ENCODE data around the gene TMEM245. TPM values are rescaled to one million over a fixed set of nuclear protein-coding genes. Genes with fewer than 3 reads are reported as not detected.
A peak's percentile ranks its signal among the peaks of the same experiment; 100 is the strongest.

Gene TMEM245
- total and polyA plus RNA-seq, 2 of the 13 experiments (the other 11 are each of a cell fraction or from before 2014, with no cell fraction given) = 53.5 to 55.4 TPM

- TF ChIP-seq SKIL (CRISPR knock-in tag; IDR thresholded peaks at IDR 0.05; ENCODE audit: borderline replicate concordance) (no peak), RFXANK (CRISPR knock-in tag; IDR thresholded peaks at IDR 0.05) (no peak), ARHGAP35 (CRISPR knock-in tag; IDR thresholded peaks at IDR 0.05; ENCODE audit: borderline replicate concordance) (no peak), DDIT3 (CRISPR knock-in tag; IDR thresholded peaks at IDR 0.05) (no peak), SUZ12 (IDR thresholded peaks at IDR 0.05; ENCODE audit: low read depth, low read length) (peak; percentile 84), NR2F2 (IDR thresholded peaks at IDR 0.05; ENCODE audit: borderline replicate concordance, low read depth) (no peak), NCOA1 (CRISPR knock-in tag; IDR thresholded peaks at IDR 0.05) (no peak), THRA (CRISPR knock-in tag; IDR thresholded peaks at IDR 0.05; ENCODE audit: borderline replicate concordance) (no peak), ZFYVE20 (CRISPR knock-in tag; IDR thresholded peaks at IDR 0.05; ENCODE audit: borderline replicate concordance, low read depth) (no peak), ZNF503 (CRISPR knock-in tag; IDR thresholded peaks at IDR 0.05) (no peak), ZFP91 (CRISPR knock-in tag; IDR thresholded peaks at IDR 0.05; ENCODE audit: borderline replicate concordance) (peak; percentile 16), ETV5 (CRISPR knock-in tag; IDR thresholded peaks at IDR 0.05; ENCODE audit: borderline replicate concordance) (peak; percentile 45; the same call in 1 of the 2 replicates), FOXO1 (CRISPR knock-in tag; IDR thresholded peaks at IDR 0.05) (no peak), ZNF317 (CRISPR knock-in tag; IDR thresholded peaks at IDR 0.05) (no peak), TCF12 (IDR thresholded peaks at IDR 0.05) (no peak), TCF12 (CRISPR knock-in tag; IDR thresholded peaks at IDR 0.05) (no peak), NONO (IDR thresholded peaks at IDR 0.05) (no peak), NONO (CRISPR knock-in tag; conservative IDR thresholded peaks at IDR 0.05) (no peak), ZNF788 (CRISPR knock-in tag; IDR thresholded peaks at IDR 0.05; ENCODE audit: borderline replicate concordance) (peak; percentile 70; the same call in 1 of the 2 replicates), ZFP36L2 (CRISPR knock-in tag; IDR thresholded peaks at IDR 0.05) (no peak), ZNF552 (CRISPR knock-in tag; IDR thresholded peaks at IDR 0.05; ENCODE audit: borderline replicate concordance) (no peak), ZMYM2 (CRISPR knock-in tag; IDR thresholded peaks at IDR 0.05) (no peak), ZNF841 (CRISPR knock-in tag; IDR thresholded peaks at IDR 0.05; ENCODE audit: borderline replicate concordance) (no peak), RBM22 (optimal IDR thresholded peaks at IDR 0.05; ENCODE audit: low read length) (no peak)
Measured at GRCh38 chr9:109119439-109120203, at the start of gene TMEM245 (continued).

Measured in HepG2 (cell line).